ENCODE measurements around the gene FAM120AOS. TPM values are rescaled to one million over a fixed set of nuclear protein-coding genes. Genes with fewer than 3 reads are reported as not detected.
A peak's percentile ranks its signal among the peaks of the same experiment; 100 is the strongest.

FAM120AOS gene
- total and polyA plus RNA-seq, 2 of the 4 experiments (the other 2 are of a cell fraction), result 22.7 to 24.7 TPM

- H3K9me1 ChIP-seq (ENCODE audit: insufficient read depth, low read length), result peaks cover 10% of the 10 kb centered on the region
- H3K4me1 ChIP-seq (ENCODE audit: control insufficient read depth, insufficient read depth, low read length), result peaks cover 3% of the 10 kb centered on the region; the same call in 1 of the 2 replicates
- H3K27me3 ChIP-seq (ENCODE audit: control insufficient read depth, insufficient read depth, low read length), result no peaks in the 10 kb centered on the region
- no peak overlapping the region for H2AK5ac ChIP-seq (ENCODE audit: low read depth, low read length)
- no peak overlapping the region for H3K4me3 ChIP-seq (ENCODE audit: insufficient read depth, low read depth, low read length)
- H3K4me2 ChIP-seq (ENCODE audit: low read depth, low read length), result no peak overlapping the region
- CTCF ChIA-PET, result interaction anchor here (0.7 kb wide), 1 partner anchor 76 kb away, joined by 4 read pairs; no protein-coding TSS in a partner anchor
- ATAC-seq (ENCODE audit: low read depth) (peak; percentile 55), DNase-seq (peak; percentile 38)
- no peak overlapping the region for H2AK9ac ChIP-seq (replicated peaks; ENCODE audit: low read depth, low read length, poor library complexity)
- peaks cover 17% of the 10 kb centered on the region for H4K20me1 ChIP-seq (ENCODE audit: insufficient read depth, low read length)
- H3K9ac ChIP-seq (ENCODE audit: low read depth, low read length), result no peak overlapping the region
- peak overlapping the region; percentile 53 for H2BK120ac ChIP-seq (ENCODE audit: low read depth, low read length)
- in situ Hi-C loops (cut with MboI; ENCODE audit: low sequenced_read_pairs), result no loop called here
- H2BK20ac ChIP-seq (ENCODE audit: low read depth, low read length), result no peak overlapping the region
- POLR2A ChIA-PET (ENCODE audit: unreplicated experiment), result no interaction called here
- H3K79me1 ChIP-seq (ENCODE audit: low read depth in 1 of 2, low read length in 2 of 2), result peaks cover 59 to 78% of the 10 kb centered on the region in 2 experiments
- H3K14ac ChIP-seq (replicated peaks; ENCODE audit: low read depth, low read length), result no peak overlapping the region
- no TSS peak for BruUV-seq (replicated peaks)
- peak overlapping the region; percentile 42; the same call in 1 of the 2 replicates for H3K4ac ChIP-seq (ENCODE audit: low read depth, low read length)
- no peak overlapping the region for H2AFZ ChIP-seq (replicated peaks; ENCODE audit: low read length, poor library complexity)
- no peaks in the 10 kb centered on the region for H3K9me3 ChIP-seq (ENCODE audit: control insufficient read depth, insufficient read depth, low read length)
- H2BK15ac ChIP-seq (ENCODE audit: low read depth, low read length), result no peak overlapping the region
- intact Hi-C loops (cut with micrococcal nuclease), result no loop called here
- H3K27ac ChIP-seq (ENCODE audit: insufficient read depth, low read length), result peak overlapping the region; percentile 87; the same call in 1 of the 2 replicates
- no peak overlapping the region for H3K23ac ChIP-seq (ENCODE audit: low read depth, low read length)
- TF ChIP-seq USF2 (IDR thresholded peaks at IDR 0.05; ENCODE audit: low read depth, low read length) (no peak), RCOR1 (IDR thresholded peaks at IDR 0.05; ENCODE audit: insufficient replicate concordance, low read length) (no peak), MAFK (IDR thresholded peaks at IDR 0.05; ENCODE audit: low read depth, low read length) (peak; percentile 95), POLR2A (IDR thresholded peaks at IDR 0.05; ENCODE audit: low read depth, low read length) (no peak), NFE2L2 (IDR thresholded peaks at IDR 0.05; ENCODE audit: low read depth, low read length) (peak; percentile 99), RAD21 (IDR thresholded peaks at IDR 0.05; ENCODE audit: low read length) (no peak)
- H4K91ac ChIP-seq (ENCODE audit: insufficient read depth, low read depth, low read length), result no peak overlapping the region
- dilution Hi-C loops (cut with HindIII; ENCODE audit: low sequenced_read_pairs, unreplicated experiment), result no loop called here
- H3K36me3 ChIP-seq (ENCODE audit: control insufficient read depth, insufficient read depth, low read length), result peaks cover 14% of the 10 kb centered on the region
- H2BK5ac ChIP-seq (ENCODE audit: low read depth, low read length, poor library complexity, severe bottlenecking), result peak overlapping the region; percentile 52
- H3K18ac ChIP-seq (ENCODE audit: low read depth, low read length), result peak overlapping the region; percentile 87
- peak overlapping the region; percentile 71 for H4K5ac ChIP-seq (ENCODE audit: low read depth, low read length)
- peak overlapping the region in 1 of 2 experiments; percentile 61; a peak in 3 of 4 replicates for H4K8ac ChIP-seq (ENCODE audit: low read depth in 2 of 2, low read length in 2 of 2)
- WGBS, 2 experiments (ENCODE audit: extremely low coverage in 2 of 2, insufficient read length in 1 of 2), result no CpG with 5 or more reads among the region's 1 CpG
- H3K56ac ChIP-seq (ENCODE audit: extremely low read depth, insufficient read depth, low read length), result no peak overlapping the region; the same call in 1 of the 2 replicates
Measured at GRCh38 chr9:93486268-93486667, 32.9 kb upstream of the FAM120AOS start.

All from IMR-90 (cell line).